DLD1 (cell line): ENCODE measurements around the gene PGAM5.
"Not testable (repeated sequence)": the region's sequence is repeated elsewhere in the genome, so short reads cannot be mapped to it uniquely, and the experiment has no call there.

Experiments
- in situ Hi-C: cut with HindIII; loops from 2 replicates; pipeline ENCODE4 v1.10.0; 2017; ENCODE audit warnings: low sequenced_read_pairs

The PGAM5 gene

DNA sequence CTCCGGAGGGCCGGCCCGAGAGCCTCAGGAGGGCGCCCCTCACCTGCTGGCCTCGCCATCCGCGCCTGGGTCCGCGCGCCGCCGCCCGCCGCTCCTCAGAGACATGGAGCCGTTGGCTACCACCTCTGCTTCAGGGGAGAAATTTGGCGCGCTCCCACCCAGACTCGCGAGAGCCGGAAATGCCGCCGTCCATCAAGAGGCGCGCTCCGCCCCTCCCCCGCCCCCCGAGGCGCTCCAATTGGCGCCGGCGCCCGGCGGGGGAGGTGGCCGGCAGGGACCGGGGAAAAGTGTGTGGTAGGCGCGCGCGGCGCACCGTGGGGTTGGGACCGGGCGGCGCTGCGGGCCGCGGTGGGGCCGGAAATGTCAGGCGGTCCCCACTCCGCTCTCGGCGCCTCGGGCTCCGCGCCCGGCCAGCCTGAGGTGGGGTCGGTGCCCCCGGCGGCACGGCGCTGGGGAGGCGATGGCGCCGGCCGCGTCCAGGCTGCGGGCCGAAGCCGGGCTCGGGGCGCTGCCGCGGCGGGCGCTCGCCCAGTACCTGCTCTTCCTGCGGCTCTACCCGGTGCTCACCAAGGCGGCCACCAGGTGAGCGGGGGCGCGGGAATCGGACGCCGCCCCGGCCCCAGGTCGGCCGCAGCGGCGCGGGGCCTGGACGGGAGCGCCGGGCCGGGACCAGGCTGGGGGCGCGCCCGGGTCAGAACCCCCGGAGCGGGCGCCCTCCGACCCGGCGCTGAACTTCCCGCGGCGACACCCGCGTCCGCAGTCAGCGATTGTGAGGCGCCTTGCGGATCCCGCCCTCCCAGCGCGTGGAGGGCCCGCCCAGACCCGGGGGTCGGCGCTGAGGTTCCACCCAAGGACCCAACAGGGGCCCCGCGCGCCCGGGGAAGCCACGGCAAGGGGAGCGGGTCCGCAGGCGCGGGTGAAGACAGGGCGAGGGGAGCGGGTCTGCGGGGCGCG, 23.2 kb upstream of the PGAM5 start, which contains the start of the genes POLE and PXMP2:
POLE (minus strand) TSS at position 132 of the 954 bp plus-strand sequence; CDS start at position 105, 27 bp downstream.
PXMP2 (plus strand) TSS at position 377 of the 954 bp plus-strand sequence; CDS start at position 461, 84 bp downstream.
- in situ Hi-C loops: no loop called here

DNA sequence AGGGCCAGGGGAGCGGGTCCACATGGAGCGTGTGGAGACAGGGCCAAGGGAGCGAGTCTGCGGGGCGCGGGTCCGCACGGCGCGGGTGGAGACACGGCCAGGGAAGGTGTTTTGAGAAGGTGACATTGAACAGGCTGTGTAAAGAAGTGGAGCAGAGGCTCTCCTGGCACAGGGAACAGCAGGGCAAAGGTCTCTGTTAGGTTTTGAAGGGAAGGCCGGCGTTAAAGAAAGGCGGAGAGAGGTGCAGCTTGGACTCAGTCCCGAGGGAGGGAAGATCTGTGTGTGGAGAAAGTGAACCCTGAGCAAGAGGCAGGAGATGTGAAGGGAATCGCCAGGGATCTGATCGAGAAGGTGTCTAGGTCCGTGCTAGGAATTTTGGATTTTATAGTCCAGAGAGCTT, 21.4 kb upstream of the PGAM5 start:
- in situ Hi-C loops: no loop called here

DNA sequence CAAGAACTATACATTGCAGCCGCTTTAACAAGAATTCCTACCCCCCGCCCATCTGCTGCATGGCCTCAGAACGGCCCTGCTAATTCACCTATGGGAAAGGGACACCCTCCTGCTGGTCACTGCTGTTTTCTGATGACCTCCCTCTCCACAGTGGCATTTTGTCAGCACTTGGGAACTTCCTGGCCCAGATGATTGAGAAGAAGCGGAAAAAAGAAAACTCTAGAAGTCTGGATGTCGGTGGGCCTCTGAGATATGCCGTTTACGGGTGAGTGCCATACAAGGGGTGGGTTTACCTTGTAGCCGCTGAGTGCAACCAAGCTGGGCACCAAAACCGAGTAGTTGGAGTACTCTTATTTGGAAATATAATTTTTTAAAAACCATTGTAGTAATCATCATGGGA, 20.5 kb upstream of the PGAM5 start:
- in situ Hi-C loops: no loop called here

DNA sequence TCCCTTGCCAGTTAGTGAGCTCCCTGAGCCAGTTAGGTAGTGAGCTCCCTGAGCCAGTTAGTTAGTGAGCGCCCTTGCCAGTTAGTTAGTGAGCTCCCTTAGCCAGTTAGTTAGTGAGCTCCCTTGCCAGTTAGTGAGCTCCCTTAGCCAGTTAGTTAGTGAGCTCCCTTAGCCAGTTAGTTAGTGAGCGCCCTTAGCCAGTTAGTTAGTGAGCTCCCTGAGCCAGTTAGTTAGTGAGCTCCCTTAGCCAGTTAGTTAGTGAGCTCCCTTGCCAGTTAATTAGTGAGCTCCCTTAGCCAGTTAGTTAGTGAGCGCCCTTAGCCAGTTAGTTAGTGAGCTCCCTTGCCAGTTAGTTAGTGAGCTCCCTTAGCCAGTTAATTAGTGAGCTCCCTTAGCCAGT, 18.6 kb upstream of the PGAM5 start:
- in situ Hi-C loops: not testable (repeated sequence)

DNA sequence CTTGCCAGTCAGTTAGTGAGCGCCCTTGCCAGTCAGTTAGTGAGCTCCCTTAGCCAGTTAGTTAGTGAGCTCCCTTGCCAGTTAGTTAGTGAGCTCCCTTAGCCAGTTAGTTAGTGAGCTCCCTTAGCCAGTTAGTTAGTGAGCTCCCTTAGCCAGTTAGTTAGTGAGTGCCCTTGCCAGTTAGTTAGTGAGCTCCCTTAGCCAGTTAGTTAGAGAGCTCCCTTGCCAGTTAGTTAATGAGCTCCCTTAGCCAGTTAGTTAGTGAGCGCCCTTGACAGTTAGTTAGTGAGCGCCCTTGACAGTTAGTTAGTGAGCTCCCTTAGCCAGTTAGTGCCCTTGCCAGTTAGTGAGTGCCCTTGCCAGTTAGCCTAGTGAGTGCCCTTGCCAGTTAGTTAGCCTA, 15.8 kb upstream of the PGAM5 start:
- in situ Hi-C loops: not testable (repeated sequence)

DNA sequence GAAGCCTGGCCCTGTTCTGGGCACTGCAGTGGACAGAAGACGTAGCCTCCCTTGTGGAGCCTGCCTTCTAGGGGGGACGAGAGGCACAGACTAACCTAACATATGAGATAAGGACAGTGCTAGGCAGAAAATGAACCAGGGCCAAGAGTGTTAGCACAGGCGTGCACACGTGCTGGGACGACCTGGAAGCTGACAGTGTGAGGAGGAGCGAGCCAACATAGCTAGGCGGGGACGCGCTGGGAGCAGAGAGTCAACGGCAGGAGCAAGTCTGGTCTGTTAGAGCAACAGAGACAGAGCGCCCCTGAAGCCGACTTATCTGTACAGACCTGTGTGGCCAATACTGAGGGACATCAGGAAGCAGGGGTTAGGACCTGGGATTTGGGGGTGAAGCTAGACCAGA, 15.2 kb upstream of the PGAM5 start:
- in situ Hi-C loops: no loop called here

DNA sequence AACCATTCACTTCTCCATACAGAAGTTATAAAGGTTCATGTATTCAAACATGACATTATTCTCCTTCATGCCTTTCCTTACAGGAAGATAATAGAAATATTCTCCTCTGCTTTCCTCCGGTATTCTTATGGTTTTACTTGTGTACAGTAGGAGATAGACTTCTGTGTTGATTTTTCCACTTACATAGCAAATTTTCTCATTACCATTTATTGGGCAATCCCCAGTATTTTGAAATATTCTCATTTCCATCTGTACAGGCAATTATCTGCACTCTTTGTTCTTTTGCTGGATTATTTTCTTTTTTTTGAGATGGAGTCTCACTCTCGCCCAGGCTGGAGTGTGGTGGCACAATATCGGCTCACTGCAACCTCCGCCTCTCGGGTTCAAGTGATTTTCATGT, 12.3 kb upstream of the PGAM5 start:
- in situ Hi-C loops: no loop called here

DNA sequence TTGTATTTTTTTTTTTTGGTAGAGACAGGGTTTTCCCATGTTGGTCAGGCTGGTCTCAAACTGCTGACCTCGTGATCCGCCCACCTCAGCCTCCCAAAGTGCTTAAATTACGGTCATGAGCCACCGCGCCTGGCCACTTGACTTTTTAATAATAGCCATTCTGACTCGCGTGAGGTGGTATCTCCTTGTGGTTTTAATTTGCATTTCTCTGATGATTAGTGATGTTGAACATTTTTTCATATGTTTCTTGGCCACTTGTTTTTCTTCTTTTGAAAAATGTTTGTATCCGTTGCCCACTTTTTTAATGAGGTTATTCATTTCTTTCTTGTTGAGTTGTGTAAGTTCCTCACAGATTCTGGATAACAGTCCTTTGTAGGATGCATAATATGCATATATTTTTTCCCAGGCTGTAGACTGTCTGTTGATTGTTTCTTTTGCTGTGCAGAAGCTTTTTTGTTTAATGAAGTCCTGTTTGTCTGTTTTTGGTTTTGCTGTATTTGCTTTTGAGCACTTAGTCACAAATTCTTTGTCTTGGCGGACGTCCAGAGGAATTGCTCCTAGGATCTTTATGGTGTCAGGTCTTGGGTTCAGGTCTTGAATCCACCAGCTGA, 10.3 kb upstream of the PGAM5 start:
- in situ Hi-C loops: no loop called here

DNA sequence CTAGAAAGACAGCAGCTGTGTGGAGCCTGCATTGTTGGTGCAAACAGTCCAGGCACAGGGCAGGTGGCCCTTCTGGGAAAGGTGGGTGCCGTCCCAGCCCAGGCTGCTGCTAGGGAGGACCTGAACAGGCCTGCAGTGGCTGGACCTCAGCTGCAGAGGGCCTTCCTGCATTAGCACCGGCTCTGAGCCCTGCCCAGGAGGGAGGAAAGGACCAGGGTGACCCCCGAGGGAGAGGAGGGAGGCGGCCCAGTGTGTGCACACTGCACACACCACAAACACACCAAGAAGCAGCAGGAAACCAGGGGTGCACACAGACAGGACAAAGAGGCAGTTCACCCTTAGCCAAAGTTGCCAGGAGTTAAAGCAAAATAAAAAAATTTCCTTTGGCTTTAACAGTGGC, 8.0 kb upstream of the PGAM5 start:
- in situ Hi-C loops: no loop called here

DNA sequence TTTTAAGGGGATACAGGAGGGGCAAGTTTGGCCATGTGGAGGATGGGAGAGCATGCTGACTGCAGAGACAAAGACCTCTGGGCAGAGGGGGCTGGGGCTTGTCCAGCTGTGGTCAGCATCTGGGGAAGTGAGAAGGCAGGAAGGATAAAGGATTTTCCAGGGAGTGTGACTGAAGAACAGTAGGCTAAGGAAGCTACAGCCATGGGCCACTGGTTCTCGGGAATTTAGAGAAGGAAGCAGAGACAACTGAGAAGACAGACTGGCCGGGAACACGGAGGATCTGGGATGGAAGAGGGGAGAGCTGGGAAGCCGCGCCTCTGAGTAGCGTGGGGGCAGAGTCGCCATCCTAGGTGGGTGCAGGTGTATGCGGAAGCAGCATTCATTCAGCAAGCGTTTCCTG, 7.0 kb upstream of the PGAM5 start:
- in situ Hi-C loops: no loop called here

DNA sequence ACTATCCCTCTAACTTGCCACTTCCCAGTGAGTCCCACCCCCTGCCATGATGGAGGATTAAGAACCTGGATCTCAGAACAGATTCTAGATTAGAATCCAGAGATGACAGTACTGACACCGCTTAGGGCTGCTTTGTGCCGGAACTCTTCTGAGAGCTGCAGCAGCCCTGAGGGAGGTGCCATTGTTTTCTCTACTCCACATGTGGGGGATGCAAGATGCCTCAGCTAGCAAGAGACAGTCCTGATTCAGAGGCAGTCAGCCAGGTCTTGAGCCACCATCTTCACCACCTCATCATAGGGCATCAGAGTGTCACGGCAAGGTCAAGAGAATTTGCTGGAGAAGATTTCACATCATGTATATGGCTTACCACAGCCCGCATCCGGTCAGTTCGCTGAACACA, 3.4 kb upstream of the PGAM5 start:
- in situ Hi-C loops: no loop called here

DNA sequence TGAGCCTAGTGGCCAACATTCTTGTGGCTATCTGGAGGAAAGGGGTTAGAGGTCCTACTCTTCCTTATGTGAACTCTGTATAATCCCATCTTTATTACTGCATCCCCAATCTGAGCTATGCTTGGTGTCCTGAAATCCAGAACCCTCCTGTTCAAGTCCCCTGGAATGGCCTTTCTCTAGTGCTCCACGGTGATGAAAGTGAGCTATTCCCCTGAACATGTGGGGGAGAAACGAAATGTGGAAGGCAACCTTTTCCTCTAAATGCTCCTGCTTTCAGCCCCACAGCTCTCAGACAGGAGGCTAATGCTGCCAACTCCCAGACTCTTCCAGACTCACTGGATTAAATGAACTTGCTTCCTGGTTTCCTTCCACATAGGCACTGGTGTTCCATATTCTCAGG, 2.5 kb upstream of the PGAM5 start:
- in situ Hi-C loops: no loop called here

DNA sequence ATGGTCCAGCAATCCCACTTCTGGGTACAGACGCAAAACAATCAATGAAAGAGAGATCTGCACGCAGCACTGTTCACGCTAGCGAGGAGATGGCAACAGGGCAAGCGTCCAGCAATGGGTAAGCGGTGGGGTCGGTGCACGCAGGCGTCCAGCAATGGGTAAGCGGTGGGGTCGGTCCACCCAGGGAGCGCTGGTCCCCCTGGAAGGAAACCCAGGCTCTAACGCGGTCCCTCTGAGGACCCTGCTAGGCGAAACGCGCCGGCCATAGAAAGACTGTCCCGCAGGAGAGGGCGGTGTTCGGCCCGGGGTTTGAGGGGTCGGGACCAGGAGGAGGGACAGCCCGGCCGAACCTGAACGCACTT, 618 bp upstream of the PGAM5 start:
- in situ Hi-C loops: no loop called here

DNA sequence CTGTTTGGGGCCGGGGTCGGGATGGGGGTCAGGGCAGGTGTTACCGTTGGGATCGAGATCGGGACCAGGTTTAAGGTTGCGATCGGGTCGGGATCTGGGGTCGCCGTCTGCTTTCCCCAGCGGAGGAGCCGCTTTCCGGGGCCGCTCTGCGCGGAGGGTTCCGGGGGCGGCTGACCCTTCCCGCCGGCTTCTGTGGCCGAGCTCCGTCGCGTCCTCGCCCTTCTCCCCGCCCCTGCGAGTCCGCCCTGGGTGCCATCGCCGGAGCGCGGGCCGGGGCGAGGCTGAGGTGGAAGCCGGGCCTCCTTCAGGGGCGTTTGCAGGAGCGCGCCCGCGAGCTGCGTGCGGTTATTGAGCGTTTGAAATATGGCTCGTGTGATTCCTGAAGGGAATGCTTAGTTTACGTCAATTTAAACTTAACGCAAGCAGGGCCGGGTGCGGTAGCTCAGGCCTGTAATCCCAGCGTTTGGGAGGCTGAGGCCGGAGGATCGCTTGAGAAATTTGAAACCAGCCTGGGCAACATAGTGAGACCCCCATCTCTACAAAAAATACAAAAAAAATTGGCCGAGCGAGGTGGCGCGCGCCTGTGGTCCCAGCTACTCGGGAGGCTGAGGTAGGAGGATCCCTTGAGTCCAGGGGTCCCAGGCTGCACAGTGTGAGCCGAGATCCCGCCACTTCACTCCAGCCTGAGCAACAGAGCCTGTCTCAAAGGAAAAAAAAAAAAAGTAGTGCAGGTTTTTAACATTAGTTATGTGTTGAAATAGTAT, 620 bp downstream of the PGAM5 start:
- in situ Hi-C loops: no loop called here

DNA sequence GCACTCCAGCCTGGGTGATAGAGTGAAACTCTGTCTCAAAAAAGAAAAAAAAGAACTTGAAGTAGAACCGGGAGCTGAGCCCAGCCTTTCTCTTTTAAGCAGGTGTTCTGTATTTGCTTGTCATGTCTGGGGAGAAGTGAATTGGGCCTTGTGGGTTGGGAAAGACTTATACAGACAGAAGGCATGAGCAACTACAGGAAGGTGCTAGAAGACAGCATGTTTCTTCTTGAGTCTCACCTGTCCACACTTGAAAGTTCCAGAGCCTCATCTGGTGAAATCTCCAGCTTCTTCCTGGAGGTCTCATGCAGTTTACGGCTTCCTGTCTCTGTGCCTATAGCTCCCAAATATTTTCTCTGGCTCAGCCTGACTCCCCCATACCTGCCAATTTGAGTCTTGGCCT, 2.5 kb downstream of the PGAM5 start:
- in situ Hi-C loops: no loop called here

DNA sequence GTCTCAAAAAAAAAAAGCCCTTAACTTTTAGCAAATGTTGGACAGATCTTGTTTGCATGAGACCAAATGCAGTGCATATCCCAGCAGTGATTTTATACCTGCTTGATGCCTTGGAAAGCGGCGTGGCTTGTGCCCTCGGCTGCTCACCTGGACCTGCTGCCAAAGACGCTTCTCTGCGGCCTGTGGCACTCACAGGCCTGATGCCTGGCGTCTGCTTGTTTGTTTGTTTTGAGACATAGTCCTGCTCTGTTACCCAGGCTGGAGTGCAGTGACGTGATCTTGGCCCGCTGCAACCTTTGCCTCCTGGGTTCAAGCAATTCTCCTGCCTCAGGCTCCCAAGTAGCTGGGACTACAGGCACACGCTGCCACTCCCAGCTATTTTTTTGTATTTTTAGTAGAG, 5.2 kb downstream of the PGAM5 start:
- in situ Hi-C loops: no loop called here

DNA sequence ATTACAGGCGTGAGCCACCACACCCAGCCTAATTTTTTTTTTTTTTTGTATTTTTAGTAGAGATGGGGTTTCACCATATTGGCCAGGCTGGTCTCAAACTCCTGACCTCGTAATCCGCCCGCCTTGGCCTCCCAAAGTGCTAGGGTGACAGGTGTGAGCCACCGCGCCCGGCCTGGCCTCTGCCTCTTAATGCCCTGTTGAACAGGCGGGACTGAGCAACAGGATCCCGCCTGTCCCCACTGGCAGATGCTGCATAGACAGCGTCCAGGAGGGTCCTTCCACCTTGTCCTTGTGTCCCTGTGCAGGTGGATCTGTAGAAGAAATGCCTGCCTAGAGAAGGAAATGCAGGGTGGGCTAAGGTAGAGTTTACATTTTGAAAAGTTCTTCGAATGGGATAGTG, 5.7 kb downstream of the PGAM5 start:
- in situ Hi-C loops: no loop called here

DNA sequence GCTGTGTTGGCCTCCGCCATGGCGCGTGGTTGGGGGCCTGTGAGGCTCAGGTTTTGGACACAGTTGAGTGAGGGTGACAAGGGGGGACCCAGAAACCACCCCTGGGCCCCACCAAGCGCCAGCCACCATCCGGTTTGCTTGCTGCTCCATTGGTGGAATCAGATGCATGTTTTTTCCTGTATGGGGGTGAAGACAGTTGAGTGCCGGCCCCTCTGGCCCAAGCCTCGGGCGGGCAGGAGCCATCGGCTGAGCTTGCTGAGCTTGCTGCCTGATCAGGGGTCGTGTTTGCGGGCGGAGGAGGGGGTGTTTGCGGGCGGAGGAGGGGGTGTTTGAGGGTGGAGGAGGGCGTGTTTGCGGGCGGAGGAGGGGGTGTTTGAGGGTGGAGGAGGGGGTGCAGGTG, 6.4 kb downstream of the PGAM5 start:
- in situ Hi-C loops: no loop called here

DNA sequence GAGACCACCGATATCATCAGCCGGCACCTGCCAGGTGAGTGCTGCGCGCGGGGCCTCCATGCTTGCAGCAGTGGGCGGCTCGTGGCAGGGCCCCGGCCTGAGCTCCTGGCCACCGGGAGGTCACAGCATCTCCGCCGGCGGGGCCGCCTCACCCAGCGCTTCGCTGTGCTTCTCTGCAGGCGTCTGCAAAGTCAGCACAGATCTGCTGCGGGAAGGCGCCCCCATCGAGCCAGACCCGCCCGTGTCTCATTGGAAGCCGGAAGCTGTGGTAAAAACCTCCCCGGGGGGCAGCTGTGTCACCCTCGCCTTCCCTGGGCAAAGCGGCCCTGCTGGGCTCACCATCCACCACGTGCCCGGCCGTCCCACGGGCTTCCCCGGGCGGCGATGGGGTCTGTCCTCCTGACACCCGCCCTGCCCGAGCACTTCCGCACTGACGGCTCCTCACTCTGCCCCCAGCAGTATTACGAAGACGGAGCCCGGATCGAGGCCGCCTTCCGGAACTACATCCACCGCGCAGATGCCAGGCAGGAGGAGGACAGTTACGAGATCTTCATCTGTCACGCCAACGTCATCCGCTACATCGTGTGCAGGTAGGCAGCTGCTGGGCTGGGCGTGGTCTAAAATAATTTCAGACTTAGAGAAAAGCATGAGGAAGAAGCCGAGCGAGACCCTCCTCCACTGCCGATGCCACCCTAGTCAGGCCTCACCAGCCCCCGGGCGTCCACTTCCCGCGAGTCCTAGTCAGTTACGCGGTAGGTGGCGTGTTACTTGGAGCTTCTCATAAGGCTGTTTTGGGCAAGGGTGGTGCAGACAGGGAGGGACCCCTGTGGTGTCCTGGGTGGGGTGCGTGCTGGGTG, 7.1 kb downstream of the PGAM5 start:
- in situ Hi-C loops: no loop called here

DNA sequence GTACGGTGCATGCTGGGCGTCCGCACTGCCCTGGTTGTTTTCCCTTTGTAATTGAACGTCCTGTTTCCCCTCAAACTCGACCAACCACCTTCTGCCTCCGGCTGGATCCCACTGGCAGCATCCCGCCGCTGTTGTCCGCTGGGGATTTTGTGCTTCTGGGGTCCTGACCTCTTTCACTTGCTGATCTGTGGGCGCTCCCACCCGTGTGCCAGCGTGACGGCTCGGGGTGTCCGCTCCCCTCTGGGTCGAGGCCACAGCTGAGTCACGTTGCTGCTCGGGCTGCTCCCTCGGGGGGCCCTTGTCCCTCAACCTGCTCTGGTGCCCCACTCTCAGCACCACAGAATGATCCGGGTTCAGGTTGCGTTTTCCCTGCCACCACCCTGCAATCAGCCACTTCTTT, 8.0 kb downstream of the PGAM5 start:
- in situ Hi-C loops: no loop called here
